HG03378 (cell line): Measurements from ENCODE around the gene SLC2A5.
"Not testable (repeated sequence)": the region's sequence is repeated elsewhere in the genome, so short reads cannot be mapped to it uniquely, and the experiment has no call there.

ENCODE experiments used
- ATAC-seq: cut with Tn5 transposase; IDR thresholded peaks from one replicate; pipeline ENCODE4 v1.9.1; 2021; ENCODE audit warnings: mild to moderate bottlenecking, moderate library complexity; ENCODE audit not compliant: unreplicated experiment

Gene SLC2A5

DNA sequence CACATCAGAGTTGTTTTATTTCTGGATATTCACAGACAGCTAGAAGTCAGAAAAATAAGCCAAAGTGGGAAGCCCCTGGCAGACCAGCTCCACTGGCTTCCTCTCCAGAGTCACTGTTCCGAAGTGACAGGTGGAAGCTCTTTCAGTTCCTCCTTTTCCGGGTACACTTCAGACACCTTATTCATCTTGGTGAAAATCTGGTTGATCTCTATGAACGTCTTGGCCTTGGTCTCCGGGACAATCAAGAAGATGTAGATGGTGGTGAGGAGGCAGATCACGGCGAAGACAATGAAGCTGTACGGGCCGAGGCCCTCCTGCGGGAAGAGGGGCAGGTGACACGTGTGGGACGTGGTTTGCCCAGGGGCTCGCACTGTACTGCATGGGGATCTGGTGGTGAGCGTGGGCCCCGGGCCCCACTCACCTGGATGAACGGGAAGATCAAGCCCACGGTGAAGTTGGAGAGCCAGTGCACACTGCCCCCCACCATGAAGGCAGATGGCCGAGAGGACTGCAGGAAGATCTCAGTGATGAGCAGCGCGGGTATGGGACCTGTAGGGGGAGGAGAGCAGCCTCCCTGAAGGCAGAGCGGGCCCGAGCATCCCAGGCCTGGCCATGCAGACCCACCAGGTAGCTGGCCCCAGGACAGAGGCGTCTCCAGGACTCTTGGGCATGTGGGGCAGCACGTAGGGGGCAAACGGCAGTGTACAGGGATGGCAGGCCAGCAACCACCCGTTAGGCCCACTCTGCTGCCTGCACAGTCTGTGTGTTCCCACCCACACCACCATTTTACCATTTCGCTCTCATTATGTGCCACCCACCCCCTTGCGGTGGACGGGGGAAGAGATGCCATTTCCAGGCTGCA, 31.7 kb downstream of the SLC2A5 start:
- no peak for ATAC-seq

DNA sequence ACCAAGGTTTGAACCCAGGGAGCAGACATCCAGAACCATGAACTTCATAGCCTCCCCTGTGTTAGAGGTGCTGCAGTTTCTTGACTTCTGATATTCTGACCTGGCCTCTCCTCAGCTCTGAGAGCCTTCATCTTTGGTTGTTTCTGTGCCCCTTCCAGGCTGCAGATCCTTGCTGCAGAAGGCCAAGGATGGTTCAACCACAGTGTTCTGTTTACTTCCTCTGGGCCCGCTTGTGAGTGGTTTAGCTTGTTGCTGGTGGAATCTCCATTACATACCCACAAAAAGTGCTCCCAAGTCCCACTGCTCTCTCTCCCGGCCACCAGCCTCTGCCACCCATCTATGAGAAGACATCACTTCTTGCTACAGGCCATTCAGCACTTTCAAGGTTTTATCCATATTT, 34.2 kb downstream of the SLC2A5 start:
- no peak for ATAC-seq

DNA sequence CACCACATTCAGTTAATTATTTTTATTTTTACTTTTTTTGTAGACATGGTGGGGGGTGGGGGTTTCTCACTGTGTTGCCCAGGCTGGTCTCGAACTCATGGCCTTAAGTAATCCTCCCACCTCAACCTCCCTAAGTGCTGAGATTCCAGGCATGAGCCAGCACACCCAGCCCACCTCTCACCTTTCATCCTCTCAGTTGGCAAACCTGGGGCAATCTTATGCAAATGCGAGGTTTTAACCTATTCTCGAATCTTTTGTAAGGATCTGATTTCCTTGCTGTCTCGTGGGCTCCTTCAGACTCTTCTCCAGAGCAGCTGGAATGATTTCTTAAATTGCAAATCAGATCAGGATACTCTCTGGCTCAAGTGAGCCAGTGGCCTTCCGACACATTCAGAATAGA, 36.1 kb downstream of the SLC2A5 start:
- ATAC-seq, result no peak

DNA sequence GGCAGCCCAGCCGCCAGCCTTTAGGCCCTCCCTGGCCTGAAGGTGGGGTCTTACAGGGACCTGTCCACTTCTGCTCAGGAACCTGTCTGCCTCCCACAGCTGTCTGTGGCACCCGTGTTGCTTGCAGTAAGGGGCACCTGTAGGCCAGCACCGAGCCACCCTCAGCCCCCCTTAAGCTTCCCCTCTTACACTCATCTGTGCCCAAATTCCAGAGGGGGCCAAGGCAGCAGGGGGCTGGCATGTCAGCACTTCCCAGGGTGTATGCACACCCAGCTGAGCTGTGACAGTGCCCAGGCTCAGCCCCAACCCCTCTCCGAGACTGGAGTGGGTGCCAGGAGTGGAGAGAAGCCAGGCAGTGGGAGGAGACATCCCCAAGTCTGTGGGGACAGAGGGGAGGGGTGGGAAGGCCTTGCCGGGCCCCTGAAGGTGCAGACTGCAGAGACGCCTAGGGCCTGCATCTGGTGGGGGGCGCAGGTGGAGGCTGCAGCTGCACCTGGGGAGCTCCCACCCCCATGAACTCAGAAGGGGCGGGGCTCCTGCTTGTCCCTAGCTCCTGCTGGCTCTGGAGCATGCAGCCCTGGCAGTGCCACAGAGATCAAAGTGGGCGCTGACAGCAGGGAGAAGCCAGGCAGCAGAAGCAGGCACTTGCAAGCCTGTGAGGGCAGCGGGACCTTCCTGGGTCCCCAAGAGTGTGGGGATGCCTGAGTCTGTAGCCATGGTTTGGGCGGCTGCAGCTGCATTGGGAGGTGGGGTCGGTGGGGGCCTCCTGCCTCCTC, 37.8 kb downstream of the SLC2A5 start:
- ATAC-seq, result no peak

DNA sequence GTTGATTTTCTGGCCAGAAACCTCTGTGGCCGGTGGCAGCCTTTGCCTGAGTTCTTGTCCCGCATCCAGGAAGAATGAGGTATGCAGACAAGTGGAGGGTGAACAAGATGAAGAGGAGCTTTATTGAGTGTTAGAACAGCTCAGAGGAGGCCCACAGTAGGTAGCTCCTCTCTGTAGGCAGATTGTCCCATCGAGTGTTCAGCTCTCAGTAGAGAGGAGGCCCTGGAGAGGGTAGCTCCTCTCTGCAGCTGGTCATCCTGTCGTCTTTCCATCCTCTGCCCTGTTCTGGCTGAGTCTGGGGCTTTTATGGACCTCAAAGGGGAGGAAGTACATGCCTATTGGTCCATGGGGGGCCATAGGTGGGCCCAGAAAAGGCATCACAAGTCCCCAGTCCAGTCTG, 38.4 kb downstream of the SLC2A5 start:
- ATAC-seq, result not testable (repeated sequence)

DNA sequence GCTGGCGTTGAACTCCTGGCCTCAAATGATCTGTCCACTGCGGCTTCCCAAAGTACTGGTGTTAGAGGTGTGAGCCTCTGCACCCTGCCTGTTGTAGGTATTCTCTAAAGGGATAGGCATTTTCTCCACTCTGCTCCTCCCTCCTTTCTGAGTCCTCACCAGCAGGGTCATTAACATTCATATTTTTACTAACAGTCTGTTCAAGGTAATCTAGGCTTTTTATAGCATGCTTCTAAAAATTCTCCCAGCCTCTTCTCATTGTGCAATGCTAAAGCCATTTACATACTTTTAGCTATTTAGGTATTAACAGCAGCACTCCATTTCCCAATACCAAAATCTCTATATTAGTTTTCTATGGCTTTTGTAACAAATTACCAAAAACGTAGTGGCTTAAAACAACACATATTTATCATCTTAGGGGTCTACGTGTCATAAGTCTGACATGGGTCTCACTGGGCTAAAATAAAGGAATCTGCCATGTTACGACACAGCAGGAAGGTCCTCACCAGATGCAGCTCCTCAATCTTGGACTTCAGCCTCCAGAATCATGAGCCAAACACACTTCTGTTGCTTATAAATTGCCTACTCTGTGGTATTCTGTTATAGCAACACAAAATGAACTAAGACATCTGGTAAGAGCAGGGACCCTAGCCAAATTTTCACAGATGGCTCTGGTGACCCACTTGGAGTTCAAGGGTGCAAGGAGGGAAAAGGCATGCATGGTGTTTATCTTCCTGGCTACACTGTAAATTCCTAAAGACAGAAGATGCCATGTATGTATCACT, 40.3 kb downstream of the SLC2A5 start:
- no peak for ATAC-seq

DNA sequence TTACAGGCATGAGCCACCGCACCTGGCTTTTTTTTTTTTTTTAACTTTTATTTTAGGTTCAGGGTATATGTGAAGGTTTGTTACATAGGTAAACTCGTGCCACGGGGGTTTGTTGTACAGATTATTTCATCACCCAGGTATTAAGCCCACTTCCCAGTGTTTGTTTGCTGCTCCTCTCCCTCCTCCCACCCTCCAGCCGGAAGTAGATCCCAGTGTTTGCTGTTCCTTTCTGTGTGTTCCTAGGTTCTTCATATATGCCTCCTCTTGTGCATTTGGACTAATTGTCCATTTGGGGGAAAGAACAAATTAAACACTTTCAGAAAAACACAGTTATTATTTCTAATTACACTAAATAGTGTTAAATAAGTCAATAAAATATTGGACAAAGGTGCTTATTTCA, 42.1 kb downstream of the SLC2A5 start:
- no peak for ATAC-seq

DNA sequence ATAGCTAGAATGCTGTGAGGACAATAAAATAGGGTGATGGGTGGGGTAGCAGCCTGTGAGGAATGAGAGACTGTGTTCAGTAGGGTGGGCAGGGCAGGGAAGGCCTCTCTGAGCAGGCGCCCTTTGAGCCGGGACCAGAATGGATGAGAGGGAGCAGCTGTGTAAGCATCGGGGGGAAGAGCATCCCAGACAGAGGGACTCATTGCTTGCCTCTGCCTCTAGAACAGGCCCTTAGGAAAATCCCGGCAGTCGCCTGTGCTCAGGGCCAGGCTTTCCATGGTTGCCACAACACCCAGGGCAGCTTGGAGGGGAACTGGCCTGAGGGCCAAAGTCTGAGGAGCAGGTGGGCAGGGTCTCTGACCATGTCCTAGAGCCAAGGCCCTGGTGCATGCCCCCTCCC, 44.0 kb downstream of the SLC2A5 start:
- no peak for ATAC-seq

DNA sequence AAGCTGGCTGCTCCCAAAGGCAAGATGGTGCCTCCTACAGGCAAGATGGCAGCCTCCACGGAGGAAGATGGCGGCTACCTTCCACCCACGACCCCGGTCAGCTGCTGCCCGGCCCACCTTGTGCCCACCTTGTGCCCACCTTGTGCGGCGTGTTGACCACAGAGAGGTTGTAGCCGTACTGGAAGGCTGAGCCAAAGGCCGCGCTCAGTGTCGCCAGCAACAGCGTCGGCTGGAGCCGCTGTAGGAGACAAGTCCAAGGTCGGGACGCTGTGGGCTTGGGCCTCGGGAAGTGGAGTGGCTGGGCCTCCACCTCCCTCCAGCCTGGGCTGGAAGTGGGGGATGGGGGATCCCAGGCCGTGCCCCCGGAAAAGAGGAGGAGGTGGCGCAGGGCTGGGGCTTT, 44.6 kb downstream of the SLC2A5 start:
- ATAC-seq, result no peak

DNA sequence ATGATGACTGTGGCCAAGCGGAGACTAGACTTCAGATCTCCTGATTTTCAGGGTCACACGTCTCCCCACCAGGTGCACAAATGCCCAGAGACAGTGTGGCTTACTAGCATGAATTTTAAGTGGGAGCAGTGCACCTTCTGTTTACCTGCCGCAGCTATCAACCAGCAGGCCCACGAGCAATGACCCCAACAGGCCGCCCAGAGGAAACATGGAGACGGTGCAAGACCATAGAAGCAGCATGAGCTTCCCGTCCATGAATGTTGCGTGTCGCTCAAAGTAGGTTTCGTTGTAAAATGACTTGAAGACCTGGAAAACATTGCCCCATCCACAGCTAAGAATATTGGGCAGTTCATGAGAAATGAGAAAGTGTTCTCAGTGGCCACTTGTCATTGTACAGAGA, 46.7 kb downstream of the SLC2A5 start:
- ATAC-seq, result no peak

DNA sequence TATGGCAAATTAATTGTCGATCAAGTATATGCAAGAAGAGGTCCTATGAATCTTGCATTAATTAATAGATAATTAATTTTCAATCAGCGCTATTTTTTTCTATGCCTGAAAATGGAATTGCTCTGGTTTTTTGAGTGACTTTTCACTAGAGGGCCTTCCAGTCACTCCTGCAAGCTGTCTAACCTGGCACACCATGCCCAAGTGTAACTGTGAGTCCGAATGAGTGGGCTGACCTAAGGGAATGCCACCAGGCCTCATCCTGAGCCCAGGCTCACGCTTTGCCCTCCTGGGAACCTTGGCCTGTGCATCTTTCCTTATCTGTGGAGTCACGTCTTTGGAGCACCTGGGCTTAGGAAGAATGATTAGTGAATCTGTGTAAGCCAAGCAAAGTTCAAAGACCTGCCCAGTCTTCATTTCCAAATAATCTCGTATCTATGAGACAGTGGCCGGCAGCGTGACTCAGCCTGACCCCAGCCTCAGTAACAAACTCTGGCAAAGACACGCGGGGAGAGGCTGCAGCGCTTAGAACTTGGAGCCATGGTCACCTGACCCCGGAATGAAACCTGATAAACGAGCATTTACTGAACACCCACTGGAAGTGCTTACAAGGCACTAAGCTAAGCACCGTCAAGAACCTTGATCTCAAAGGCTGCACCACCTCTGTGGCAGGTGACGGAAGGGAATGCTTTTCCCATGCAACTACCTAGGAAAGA, 47.3 kb downstream of the SLC2A5 start:
- ATAC-seq, result not testable (repeated sequence)

DNA sequence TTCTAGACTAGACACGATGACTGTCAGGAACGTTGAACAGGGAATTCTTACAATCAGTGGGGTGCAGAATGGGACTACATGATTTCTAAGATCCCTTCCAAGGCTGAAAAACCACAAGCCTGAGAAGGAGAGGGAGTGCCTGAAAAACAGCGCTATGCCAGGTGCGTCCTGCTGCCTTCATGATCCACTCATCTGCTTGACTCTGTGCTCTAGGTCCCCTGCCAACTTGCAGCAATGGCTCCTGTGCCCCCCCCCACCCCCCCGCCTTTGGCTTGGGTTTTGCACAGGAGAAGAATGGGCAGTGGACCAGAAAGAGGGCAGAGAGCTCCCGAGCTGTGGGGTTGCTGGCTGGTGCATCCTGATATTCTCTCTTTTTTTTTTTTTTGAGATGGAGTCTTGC, 49.1 kb downstream of the SLC2A5 start:
- no peak for ATAC-seq

DNA sequence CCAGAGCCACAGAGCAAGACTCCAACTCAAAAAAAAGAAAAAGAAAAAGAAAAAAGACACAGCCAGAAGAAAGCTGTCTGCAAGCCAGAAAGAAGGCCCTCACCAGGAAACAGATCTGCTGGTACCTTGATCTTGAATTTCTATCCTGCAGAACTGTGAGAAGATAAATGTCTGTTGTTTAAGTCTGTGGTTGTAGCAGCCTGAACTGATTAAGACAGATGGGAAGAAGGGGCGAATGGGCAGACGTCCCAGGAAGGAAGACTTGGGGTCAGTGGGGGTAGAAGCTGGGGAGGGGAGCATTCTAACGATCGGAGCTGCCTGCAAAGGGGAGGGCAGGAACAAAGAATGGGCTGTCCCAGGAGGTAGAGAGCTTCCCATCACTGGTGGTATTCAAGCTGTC, 49.5 kb downstream of the SLC2A5 start:
- no peak for ATAC-seq

DNA sequence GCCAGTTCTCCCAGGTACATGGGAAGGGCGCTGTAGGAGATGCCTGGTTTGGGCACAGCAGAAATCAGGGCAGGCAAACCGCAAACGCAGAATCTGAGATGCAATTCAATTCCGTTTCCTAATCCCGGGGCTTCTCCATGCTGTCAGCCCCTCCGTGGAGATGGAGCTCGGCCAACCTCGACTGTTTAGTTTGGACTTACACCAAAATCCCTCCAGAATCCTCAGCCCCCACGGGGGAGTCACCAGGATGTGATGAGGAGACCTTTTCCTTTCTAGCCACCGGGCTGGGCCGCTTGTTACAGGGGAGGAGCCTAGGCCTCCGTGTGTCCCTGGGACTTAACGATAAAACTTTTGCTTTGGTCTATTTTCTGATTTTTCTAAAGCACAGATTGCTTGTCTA, 51.1 kb downstream of the SLC2A5 start:
- ATAC-seq, result no peak

DNA sequence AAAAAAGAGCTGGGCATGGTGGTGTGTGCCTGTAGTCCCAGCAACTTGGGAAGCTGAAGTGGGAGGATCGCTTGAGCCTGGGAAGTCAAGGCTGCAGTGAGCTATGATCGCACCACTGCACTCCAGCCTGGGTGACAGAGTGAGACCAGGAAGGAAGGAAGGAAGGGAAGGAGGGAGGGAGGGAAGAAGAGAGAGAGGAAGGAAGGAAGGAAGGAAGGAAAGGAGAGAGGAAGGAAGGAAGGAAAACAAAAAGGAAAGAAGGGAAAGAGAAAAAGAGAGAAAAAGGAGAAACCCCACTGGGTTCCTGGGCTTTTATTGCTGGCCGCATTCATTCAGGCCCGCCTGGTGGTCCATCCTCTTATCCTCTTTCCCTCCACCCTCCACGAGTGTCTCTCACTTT, 53.0 kb downstream of the SLC2A5 start:
- ATAC-seq, result no peak

DNA sequence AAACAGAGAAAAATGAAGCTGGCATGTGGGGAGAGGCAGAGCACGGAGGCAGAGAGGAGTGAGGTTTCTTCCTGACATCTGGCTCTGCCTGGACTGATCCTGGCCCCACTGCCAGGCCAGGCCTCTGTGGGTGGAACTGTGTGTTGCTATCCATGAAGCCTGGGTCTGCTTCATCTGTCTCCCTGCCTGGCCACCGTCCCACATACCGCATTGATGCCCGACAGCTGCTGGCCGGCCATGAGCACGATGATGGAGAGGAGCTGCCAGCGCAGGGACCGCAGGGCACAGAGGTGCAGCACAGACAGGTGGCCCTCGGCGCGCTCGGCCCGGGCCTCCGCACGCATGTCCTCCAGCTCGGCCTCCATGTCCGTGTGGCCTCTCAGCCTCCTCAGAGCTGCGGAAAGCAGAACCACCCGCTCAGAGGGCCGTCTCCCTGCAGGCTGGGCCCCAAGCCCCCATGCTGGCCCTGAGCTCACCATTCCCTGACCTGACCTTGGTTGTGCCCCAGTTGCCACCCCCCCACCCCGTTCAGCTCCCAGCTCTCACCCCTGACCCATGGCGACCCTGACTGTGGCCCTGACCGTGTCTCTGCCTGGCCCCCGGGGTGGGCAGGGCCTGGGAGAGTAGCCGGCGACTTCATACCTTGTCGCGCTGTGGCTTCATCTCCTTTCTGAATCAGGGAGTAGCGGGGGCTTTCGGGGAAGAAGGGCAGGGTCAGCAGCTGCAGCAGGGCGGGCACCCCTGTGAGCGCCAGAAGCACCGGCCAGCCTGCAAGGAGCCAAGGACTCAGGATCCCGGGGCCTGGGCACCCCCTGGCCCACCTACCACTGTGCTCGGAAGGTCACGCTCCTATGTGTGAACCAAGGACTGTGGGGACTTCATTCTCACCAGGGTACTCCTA, 54.7 kb downstream of the SLC2A5 start:
- ATAC-seq, result no peak

DNA sequence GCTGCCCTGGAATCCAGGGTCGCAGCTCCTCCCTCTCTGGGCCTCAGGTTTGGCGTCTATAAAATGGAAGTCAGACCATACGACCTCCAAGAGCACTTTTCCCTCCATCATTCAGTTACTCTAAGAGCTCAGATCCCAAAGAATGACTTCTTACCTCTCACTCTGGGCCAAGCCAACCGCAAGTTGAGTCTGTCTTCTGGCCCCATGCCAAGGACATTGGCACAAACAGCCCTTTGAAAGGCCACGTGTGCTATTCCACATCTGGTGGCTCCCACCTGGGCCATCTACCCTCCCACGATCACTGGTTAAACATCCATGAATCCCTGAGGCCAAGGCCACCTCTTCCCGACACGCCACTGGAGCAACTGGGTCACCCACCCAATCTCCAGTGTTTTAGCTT, 55.6 kb downstream of the SLC2A5 start:
- ATAC-seq, result no peak

DNA sequence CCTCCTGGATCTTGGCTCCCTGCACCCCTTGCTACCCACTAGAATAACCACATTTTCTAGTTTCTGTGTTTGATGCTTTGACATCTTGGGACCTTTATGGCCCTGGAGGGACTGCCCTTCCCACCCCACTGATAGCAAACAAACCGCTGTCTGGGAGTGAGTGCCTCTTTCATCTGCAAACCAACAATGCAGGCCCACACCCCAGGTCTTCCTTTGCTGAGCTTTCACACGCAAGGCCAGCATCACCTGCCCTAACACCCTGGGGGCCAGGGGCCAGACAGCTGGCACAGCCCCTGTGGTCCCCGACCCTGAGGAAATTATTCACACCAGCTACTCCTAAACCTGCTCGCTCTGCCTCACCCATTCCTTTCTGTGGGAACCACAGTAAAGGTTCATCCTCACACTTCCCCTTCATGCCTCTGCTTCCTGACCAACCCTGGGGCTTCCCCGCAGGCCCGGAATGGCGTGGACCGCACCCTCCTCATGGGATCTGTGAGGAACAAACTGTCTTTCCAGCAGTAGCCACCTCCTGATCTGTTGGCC, 58.6 kb downstream of the SLC2A5 start:
- no peak for ATAC-seq
